GM18511 (cell line): ENCODE results near the gene ZNF254.
"Not testable (repeated sequence)": the region's sequence is repeated elsewhere in the genome, so short reads cannot be mapped to it uniquely, and the experiment has no call there.

Experiments used
- ATAC-seq: cut with Tn5 transposase; IDR thresholded peaks from one replicate; pipeline ENCODE4 v1.9.1; 2021; ENCODE audit warnings: mild to moderate bottlenecking, moderate library complexity; ENCODE audit not compliant: unreplicated experiment

Gene ZNF254

DNA sequence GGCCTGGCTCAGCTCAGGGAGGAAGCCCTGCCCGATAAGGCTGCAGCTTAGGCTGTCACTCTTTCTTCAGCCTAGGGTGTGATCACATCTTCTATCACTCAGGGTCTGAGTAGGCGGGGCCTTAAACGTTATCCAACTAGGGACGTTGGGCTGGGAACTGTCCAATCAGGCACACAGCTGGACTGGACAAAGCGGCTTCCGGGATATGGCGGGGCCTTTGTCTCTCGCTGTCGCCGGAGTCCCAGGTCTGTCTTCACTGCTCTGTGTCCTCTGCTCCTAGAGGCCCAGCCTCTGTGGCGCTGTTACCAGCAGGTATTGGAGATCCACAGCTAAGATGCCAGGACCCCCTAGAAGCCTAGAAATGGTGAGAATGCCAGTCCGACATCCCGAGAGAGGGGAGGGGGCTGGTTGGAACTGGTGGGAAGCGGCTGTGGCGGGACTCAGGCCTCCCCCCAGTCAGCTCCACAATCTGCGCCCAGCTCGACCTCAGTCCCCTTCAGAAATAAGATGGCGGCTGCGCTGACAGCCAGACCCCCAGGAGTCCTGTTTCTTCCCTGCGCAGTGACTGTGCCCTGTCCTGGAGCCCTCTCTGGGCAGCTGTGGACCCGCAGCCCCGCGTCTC, at the start of gene ZNF254:
Gene ZNF254 (plus strand): TSS at position 214 of the 622 bp plus-strand sequence. CDS start 121 bp downstream, at position 335.
- peak; percentile 99 for ATAC-seq

DNA sequence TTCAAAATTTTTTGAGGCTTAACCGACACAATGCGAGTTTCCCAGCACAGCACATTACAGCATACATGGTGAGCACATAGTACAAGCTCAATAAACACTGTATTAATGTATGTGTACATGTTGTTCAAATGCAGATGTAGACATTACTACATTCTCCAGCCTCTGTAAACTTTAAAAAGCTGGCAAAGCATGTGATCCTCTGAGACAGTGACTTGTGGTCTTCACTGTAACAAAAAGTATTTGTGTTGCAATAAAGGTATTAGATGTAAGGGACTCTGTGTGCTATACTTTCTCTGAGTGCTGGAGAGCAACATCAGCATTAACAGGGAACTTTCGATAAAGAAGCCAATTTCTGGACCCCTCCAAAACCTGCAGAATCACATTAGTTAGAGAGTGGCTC, 46.4 kb upstream of the ZNF254 start:
- ATAC-seq = no peak

DNA sequence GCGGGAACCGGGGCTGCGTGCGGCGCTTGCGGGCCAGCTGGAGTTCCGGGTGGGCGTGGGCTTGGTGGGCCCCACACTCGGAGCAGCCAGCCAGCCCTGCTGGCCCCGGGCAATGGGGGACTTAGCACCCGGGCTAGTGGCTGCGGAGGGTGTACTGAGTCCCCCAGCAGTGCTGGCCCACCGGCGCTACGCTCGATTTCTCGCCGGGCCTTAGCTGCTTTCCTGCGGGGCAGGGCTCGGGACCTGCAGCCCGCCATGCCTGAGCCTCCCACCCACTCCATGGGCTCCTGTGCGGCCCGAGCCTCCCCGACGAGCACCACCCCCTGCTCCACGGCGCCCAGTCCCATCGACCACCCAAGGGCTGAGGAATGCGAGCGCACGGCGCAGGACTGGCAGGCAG, 45.7 kb upstream of the ZNF254 start:
- ATAC-seq = not testable (repeated sequence)

DNA sequence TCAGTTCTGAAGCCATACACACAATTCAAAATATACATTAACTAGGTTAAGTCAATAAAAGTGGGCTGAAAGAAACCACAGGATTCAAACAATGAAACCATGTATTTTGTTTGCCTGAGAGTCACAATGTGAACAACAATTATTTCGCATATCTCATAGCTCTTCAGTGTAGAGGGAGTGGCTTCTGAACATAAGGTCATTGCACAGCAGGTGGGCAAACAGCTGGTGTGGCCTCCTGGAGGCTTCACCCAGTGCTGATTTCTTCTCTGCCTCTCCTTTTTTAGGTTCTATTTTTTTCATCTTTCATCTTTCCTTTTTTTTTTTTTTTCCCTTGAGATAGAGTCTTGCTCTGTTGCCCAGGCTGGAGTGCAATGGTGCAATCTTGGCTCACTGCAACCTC, 40.4 kb upstream of the ZNF254 start:
- ATAC-seq = no peak

DNA sequence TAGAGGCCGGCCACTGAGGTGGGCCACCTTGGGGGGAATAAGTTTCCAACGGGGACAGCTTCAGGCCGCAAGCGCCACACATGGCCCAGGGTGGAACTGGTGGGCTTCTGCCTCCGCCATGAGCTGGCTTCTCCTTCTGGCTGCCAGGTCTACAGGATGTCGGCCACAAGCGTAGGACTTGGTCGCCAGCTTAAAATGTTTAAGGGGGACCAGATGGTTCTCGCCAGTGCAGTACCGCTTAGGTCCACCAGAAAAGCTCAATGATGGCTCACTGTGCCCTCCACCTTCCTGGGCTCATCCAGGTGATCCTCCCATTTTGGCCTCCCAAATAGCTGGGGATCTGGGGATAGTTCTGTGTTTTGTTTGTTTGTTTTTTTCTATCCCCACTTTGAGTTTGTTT, 38.7 kb upstream of the ZNF254 start:
- ATAC-seq = no peak

DNA sequence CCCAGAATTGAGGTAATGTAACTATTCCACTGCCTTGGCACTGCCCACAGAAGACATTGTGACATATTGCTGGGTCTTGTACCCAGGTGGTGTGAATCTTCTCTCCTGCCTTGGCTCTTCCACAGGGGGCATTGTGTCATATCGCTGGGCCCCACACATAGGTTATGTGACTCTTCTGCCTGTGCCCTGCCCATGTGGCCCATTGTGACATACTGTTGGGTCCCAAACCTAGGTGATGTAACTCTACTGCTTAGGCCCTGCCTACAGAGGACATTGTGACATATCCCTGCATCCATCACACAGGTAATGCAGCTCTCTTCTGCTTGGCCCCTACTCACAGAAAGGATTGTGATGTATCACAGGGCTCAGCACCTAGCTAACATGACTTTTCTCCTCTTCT, 37.5 kb upstream of the ZNF254 start:
- ATAC-seq = no peak

DNA sequence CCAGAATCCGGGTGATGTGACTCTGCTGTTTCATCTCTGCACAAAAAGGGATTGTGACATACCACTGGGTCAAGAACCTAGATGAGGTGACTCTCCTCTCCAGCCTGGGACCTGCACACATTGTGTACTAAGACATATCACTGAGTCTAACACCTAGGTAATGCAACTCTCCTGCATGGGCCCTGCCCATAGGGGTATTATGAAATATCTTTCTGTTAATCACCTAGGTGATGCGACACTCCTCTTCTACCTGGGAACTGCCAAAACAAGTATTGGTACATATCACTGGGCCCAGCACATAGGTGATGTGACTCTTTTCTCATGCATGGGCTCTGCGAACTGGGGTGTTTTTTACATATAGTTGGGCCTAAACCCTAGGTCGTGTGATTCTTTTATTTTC, 35.5 kb upstream of the ZNF254 start:
- ATAC-seq = no peak

DNA sequence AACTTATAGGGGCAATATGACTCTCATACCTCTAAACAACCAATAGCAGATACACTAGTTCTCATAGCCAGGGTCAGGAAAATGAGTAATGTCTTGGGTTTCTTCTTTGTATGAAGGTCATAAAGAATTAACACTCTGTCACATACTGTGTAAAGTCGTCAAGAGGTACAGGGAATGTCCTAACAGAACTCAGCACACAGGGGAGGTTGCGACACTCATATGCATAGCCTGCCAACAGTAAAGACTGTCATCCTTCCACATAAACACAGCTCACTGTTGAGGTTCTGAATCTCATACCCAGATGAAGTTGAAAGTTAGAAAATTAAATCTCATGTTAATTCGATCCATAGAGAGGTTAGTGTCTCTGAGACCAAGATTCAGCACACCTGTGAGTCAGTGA, 34.2 kb upstream of the ZNF254 start:
- no peak for ATAC-seq

DNA sequence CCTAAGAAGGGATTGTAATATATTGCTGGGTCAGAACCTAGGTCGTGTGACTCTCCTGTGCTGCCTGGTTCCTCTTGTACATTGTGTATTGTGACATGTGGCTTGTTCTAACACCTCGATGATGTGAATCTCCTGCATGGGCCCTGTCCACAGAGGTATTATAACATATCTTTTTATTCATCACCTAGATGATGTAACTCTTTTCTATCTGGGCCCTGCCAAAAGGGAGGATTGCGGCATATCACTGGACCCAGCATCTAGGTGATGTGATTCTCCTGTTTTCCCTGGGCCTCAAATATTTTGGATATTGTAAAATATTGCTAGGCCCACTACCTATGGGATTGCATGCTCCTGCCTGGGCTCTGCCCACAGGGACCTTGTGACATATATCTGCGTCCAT, 33.4 kb upstream of the ZNF254 start:
- ATAC-seq = no peak

DNA sequence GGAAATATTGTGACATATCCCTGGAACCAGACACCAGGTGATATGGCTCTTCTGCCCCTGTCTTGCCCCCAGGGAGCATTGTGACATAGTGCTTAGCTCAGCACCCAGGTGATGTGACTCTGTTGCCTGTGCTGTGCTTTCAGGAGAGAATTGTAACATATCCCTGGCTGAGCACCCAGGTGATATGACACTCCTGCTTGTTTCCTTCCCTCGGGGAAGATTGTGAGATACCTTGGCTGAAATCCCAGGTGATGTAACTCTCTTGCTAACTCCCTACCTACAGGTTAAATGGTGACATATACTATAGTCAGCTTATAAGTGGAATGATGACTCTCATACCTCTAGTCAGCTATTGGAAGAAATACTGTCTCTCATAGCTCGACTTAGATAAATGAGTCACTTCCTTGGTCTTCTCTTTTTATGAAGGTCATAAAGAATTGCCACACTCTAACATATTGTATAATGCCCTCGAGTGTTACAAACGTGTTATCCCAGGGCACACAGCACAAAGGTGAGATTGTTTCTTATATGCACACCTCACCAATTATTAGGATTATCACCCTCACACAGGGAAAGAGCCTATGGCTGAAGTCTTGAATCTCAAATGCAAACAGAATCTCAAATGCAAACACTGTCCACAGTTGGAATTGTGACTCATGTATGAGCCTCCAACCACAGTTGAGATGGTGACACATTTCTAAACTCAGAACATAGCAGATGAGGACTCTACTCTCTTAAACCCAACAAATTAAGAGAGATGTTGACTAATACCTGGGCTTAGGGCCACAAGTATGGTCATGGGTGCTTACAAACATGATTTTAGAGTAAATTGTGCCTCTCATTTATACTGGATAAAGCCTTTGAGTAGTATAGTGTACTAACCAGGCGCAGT, 32.7 kb upstream of the ZNF254 start:
- peak; percentile 52 for ATAC-seq

DNA sequence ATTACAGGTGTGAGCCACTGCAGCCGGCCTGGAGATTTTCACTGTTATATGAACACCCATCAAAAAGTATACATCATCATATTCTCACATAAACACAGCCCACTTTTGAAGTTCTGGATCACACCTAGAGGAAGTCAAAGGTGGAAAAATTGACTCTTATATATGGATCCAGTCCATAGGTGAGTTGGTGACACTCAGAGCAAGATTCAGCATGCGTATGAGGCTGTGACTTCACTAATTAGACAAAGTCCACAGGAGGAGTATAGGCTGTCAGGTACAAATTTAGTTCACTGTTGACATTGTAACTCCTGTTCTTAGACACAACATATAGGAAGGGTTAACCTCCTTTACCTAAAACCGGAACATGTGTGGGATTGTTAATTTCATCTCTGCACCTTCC, 31.4 kb upstream of the ZNF254 start:
- ATAC-seq = no peak

DNA sequence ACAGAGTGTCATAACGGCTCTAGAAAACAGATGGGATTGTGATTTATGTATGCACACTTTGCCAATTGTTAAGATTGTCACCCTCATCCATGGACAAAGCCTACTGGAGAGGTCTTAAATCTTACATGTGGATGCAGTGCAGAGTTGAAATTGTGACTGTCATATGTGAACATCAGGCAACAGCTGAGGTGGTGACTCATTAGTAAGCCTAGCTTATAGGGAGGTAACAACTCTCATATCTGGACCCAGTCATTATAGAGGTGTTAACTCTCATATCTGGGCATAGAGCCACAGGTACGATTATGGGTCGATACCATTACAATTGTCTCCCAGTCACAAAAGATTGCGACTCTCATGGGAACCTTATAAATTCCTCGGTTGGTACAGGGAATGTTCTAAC, 29.8 kb upstream of the ZNF254 start:
- ATAC-seq = no peak

DNA sequence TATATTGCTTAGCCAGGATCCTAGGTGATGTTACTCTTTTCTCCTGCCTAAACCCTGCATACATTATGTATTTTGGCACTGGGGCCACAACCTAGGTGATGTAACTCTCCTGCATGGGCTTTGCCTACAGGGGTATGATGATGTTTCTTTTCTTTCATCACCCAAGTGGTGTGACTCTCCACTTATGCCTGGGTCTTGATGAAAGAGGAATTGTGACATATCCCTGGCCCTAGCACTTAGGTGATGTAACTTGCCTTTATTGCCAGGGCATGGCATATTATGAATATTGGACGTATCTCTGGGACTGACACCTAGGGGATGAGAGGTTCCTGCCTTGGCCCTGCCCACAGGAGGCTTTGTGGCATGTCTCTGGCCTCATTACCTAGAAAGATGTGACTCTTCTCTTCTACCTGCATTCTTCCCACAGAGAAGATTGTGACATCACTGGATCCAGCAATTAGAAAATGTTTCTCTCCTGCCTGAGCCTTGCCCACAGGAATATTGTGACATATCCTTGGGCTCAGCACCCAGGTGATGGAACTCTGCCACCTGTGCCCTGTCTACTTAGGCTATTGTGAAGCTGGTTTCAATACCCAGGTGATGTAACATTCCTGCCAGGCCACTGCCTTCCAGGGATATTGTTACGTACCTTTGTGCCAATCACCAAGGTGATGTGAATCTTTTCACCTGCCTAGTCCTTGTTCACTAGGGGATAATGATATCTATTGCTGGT, 27.3 kb upstream of the ZNF254 start:
- ATAC-seq = no peak

DNA sequence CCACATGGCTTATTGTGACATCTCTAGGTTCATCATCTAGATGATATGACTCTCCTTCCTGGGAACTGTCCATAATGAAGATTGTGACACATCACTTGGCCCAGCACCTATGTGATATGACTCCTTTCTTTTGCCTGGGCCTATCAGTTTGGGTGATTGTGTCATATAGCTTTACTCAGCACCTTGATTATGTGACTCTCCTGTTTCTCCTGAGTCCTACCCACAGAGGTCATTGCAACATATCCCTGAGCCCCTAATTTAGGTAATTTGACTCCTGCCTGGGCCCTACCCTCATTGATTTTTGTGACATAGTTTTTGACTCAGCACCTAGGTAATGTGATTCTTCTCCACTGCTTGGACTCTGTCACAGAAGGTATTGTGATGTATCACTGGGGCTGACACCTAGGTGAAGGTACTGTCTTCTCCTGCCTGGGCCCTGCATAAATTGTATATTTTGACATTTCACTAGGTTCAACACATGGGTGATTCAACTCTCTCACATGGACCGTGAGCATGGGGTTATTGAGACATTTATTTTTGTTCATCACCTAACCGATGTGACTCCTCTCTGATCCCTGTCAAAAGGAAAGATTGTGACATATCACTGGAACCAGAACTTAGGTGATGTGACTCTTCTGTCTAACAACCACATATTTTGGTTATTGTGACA, 26.2 kb upstream of the ZNF254 start:
- no peak for ATAC-seq

DNA sequence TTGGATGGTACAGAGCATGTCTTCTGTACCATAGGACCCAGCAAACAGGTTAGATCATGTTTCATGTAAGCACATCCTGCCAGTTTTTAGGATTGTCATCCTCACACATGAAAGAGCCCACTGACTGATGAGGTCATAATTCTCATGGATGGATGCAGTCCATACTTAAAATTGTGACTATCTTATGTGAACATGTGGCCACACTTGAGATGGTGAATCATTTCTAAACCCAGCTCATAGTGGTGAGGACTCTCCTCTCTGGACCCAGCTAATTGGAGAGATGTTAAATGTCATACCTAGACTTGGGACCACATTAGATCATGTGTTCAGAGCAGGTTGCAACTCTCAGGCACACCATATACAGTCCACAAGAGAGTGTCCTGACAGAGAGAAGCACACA, 24.8 kb upstream of the ZNF254 start:
- peak; percentile 56 for ATAC-seq

DNA sequence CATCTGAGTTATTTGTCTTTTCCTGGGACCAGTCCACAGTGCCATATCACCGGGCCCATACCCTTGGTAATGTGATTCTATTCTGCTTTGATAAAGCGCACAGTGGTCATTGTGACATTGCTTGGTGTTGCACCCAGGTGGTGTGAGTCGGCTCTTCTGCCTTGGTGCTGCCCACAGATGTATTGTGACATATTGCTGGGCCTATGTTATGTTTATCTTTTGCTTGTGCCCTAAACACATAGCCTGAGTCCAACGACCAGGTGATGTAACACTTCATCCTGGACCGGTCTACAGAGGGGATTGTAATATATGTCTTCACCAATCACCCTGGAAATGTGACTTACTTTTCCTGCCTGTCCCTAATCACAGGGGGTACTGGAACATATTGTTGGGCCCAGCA, 23.7 kb upstream of the ZNF254 start:
- no peak for ATAC-seq

DNA sequence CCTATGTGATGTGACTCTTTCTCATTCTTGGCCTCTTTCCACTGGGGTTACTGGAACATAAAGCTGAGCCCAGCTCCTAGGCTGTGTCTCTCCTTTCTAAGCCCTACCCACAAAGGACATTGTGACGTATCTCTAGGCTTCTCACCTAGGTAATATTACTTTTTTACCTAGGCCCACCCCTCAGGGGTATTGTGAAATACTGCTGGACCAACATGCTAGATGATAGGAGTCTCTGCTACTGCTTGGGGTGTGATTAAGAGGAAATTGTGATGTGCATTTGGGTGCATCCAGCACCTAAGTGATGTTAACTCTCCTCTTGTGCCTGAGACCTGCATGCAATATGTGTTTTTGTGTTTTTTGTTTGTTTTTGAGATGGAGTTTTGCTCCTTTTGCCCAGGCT, 22.8 kb upstream of the ZNF254 start:
- no peak for ATAC-seq

DNA sequence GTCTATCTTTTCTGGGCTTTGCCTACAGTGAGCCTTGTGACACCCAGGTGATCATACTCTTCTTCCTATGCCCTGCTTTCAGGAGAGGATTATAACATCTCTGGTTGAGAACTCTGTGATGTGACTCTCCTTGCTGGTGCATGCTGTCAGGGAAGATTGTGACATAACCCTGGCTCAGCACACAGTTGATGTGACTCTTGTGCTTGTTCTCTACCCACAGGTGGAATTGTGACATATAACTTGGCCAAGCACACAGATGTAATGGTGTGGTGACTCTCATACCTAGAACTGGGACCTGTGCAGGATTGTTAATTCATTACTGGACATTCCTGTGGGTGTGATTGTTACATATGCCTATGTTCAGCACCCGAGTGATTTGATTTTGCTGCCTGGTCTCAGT, 21.7 kb upstream of the ZNF254 start:
- no peak for ATAC-seq

DNA sequence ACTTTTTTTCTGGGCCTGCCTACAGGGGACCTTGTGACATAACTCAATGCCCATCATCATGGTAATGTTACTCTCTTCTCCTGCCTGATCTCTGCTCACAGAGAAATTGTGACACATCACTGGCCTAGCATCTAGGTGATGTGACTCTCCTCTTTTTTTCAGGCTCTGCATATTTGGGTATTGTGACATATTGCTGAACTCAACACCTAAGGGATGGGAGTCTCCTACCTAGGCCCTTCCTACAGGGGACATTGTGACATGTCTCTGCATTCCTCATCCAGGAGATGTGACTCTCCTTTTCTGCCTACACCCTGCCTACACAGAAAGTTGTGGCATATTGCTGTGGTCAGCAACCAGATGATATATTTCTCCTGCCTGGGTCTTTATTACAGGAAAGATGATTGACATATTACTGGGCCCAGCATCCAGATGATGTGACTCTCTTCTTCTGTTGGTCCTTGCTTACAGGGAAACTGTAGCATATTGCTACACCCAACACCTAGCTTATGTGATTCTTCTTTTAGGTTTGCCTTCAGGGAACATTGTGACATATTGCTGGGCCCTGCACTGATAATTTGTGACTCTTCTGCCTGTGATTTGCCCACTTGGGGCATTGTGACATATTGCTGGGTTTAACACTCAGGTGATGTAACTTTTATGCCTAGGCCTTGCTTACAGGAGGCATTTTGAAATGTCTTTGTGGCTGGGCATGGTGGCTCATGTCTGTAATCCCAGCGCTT, 21.0 kb upstream of the ZNF254 start:
- no peak for ATAC-seq

DNA sequence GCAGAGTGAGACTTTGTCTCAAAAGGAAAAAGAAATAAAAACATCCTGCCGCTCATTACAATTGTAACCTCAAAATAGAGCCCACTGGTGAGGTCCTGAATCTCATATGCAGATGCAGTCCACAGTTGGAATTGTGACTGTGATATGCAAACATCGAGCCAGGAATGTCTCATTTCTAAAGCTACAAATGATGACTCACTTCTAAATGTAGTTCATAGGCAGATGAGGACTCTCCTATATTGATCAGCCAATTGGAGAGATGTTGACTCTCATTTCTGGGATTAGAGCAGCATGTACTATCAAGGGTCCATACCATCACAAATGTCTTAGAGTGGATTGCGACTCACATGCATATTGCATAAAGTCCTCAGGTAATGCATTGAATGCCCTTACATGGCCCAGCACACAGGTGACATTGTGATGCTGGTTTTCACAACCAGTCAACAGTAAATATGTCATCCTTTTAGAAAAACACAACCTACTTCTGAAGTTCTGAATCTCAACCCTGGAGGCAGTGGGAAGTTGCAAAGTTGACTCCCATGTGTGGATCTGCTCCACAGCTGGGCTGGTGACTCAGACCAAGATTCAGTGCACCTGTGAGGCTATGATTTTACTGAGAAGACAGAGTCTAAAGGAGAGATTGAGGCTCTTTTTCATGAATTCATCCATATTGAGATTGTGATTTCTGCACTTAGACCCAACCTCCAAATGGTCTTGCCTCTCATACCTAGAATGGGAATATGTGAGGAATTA, 16.9 kb upstream of the ZNF254 start:
- no peak for ATAC-seq
